NK-92 treated with Interleukin-12 subunit alpha and Interleukin-12 subunit beta, amount 100 ng/mL, for 24 hours (cell line): Measurements from ENCODE around the gene RIMBP2.

Experiments
- DNase-seq: peaks from one replicate; lab custom pipeline; 2025; lab: John Stamatoyannopoulos, UW

RIMBP2 gene

DNA sequence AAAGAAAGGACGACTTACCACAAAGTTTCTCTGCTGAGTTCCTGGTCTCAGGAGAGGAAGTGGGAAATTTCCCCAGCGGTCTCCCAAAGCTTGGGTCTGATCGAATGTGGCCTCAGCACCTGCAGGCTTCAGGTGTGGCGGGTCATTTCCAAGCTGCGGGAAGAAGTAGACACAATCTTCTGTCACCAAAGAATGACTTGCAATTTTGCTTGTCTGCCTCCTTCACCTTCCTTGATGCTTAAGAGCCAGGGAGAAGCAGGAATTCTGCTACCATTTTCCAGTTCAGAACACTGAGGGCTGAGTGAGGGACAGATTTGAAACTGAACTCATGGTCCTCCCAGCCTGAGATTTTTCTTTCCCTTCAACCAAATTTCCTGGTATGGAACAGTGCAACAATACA lies 87.8 kb downstream of the RIMBP2 start:
- no peak for DNase-seq

DNA sequence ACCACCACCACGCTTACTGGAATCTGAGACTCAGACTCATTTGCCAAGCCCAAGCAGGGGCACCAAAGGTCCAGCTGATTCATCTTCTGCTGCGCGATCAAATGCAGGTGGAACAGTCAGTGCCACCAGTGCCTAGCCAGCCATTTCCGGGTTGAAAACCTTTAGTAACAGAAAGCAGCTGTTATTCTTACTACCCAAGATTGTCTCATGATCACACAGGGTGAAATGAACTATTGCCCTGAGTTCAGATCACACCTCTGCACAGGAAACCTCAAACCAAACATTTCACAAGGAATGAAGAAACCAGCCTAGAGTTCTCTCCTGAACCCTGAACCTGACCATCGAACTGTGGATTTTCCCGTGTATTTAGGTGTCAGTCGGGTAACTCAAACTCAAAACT lies 88.9 kb downstream of the RIMBP2 start:
- no peak for DNase-seq

DNA sequence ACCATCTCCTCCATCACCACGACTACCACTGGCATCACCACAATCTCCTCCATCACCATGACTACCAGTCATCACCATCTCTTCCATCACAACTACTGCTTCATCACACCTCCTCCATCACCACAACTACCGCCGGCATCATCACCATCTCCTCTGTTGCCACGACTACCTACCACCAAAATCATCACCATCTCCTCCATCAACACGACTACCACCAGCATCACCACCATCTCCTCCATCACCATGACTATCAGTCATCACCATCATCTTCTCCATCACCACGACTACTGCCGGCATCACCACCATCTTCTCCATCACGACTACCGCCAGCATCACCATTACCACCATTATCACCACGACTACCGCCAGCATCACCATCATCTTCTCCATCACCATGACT lies 89.5 kb downstream of the RIMBP2 start:
- no peak for DNase-seq

DNA sequence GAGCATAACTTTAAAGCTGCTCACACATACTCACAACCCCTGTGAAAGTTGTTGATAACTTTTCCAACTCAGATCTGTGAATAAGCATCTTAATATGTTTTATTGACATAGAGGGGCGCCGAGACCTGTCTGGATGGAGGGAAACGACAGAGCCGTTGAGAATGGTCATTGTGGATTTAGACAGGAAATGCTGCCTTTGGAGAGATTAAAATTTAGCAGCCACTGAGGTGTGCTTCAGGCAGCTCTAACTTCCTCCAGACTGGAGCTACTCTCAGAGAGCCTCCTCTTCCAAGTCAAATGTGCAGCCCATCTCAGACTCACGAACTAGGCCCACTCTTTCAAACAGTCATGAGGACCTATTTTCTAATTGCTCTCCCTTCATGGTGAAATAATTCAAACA lies 90.9 kb downstream of the RIMBP2 start:
- no peak for DNase-seq

DNA sequence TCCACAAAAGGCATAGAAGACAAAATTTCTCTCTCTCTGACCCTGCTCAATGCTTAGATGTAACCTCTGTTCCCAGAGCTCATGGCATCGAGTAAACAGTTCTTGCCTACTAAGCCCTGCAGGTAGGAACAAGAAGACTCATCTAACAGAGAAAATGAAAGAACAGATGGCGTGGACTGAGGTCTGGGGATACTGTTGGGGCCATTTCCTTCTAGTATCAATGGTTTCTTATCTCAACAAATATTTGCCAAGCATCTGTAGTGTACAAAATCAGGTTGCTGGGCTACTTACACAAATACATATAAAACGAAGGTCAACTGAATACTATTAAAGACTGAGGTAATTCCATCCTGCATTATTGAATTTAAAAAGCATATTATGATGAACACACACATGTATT lies 93.3 kb downstream of the RIMBP2 start:
- no peak for DNase-seq

DNA sequence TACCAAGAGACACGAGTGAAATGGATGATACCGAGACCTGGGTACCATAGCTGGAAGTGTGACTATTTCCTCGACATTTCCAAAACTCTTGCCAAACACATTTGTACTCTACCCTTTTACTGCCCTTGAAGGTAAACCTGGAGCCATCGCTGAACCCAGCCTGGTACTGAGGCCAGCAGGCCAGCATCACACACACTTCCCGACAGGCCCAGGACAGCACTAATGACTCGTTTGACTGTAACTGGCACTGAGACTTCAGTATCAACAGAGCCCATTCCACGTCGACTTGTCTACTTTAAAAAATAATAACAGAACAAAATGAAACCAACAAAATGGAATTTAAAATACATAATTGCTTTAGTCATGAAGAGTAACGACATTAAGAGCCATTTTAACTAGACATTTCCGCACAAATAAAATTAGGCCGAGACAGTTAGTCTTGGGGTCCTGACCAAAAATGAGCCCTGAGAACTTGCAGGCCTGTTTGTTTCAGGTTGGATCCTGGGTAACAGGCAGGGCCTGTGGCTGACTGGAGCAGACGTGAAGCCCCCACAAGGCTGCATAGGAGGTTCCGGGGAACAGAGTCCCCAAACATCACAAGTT lies 94.3 kb downstream of the RIMBP2 start:
- no peak for DNase-seq

DNA sequence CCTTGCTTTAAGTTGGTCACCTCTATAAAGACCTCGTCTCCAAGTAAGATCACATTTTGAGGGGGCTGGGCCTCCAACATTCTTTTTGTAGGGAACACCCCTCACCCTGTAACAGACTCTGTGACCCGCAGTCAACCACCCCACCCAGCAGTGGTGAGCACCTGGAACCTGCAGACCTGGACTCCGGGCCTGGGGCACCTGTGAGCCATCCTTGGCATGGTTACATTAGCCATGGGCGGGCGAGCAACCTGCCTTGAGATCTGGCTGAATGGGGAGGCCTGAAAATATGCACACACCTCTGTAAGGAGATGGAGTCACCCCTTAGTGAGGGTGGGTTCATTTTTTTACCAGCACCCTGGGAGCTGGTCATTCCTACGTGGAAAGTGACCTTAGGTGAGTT lies 95.3 kb downstream of the RIMBP2 start:
- DNase-seq, result no peak

DNA sequence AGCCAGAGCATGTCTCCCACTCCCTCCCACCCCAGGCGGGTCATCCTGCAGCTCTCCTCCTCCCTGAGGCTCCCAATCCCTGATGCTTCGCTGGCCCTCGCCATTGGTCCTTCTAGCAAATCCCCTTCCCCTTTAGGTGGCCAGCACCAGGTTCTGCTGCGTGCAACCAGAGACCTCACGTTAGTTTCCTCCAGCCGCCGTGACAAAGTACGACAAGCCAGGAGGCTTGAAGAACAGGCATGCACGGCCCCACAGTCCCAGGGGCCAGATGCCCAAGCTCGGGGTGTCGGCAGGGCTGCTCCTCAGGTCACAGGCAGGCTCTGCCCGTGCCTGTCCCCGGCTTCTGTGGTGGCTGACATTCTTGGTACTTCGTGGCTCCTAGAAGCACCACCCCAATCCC lies 95.8 kb downstream of the RIMBP2 start:
- no peak for DNase-seq

DNA sequence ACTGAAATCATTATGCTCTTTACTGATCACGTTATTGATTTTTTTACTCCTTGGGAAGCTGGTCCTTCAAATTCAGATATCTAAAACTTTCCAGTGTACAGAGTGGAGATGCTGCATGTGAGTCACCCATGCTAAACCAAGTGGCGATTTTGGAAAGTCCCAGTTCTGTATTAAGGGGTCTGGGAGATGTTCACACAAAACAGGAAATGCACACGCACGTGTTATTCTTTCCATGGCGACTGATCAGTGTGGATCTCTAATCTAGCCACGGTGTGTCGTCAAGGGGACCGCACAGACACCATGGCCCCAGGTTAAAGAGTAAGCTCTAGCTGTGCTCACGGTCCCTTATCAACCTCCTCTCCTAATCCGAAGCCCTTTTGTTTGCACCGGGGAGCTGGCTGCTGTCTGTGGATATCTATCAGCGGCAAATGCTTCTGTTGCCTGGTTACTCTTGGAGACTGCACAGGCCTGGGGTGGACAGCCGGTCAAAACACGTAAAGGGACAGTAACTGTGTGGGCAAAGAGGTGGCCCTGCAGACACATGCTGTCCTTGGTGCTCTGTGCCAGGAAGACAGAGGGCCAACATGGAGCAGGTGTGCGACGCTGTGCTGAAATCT lies 96.6 kb downstream of the RIMBP2 start:
- DNase-seq, result no peak

DNA sequence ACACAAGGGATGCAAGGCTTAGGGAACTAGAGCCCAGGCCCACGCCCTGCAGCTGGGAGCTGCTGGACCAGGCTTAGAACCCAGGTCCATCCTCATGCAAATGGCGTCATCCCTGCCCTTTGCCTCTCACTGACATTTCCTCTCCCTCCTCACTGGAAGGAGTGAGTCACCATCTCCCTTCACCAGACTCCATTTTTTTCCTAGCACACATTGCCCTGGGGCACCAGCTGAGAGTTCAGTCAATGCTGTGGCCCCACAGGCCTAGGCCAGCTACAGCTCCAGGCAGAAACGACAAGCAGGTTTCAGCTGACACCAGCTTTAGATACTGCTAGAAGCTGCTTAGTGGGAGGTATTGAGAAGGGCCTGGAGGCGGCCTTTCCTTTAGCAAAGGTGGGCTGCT lies 98.9 kb downstream of the RIMBP2 start:
- no peak for DNase-seq

DNA sequence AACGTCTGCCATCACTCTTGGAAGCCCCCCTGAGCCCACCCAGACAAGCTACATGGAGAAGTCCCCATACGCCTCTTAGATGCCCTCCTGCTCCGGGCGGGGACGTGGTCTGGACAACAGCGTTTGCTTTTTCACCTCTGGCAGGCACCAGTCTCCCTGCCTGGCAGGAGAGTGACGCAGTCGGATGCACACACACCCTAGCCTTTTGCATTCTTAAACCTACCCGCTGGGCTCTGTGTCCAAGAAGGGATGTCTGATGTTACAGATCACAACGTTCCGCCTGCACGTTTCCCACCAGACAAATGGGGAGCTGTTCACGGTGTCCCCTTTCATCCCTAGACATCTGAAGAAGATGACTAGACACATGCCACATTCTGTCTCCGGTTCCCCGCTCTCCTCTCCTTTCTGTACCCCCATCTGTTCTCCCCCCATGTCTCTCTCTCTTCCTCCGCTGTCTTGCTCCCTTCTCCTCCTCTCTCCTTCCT lies 100.2 kb downstream of the RIMBP2 start:
- no peak for DNase-seq

DNA sequence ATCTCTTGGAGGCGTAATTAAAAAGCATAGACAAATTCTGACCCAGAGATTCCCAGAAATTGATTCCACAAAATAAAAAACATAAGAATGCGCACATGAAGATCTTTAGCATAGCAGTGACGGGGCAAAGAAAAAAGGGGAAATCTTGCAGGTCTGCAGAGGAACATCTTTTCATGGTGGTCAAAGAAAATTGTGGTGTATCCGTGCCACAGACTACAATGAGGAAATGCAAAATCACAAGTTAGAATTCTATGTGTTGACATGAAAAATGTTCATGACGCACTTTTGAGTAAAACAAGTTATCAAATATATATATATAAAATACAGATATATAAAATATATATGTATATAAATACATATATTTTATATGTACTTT lies 101.6 kb downstream of the RIMBP2 start:
- no peak for DNase-seq

DNA sequence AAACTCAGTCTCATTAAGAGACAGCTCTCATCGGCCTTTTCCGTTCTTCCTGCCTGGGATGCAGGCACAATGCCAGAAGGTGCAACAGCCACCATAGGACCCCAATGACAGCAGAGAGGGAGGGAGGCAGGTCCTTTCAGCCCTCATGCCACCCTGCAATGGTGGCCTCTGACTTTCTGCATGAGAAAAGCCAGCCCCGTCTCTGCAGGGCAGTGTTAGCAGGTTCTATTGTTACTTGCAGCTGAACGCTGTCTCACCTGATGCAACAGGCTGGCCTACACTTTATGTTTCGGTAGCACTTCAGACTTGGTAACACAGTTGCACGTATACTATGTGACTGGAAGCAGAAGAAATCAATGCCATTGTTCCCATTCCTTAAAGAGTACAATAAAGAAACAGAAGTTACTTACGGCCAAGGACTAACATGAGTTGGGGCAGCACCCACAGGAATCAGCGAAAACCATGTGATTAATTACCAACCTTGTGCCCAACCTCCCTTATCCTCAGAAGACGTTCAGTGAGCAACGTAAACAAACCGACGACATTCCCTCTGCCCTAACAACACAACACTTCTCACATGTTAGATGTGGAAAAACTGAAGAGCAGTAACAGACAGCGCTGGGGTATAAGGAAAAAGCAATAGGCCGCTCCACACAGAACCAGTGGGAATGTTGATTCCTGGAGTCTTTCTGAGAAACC lies 102.1 kb downstream of the RIMBP2 start:
- no peak for DNase-seq

DNA sequence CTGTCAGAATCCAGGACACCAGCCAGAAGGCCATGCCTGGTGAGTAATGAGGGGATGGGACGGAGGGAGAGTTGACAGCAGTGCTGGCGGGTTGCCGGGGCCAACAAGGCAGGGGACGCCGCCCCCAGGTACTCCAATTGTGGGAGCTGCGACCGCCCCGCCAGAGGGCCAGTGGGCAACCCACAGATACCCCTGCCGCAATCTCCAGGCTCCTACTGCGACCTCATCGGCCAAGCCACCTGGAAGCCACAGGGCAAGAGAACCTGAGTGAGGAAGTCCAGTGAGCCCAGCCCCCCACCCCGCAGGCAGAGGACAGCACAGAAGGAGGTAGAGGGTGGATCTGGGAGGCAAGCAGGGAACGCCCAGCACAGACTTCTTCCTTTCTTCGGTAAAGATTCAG lies 103.0 kb downstream of the RIMBP2 start:
- no peak for DNase-seq

DNA sequence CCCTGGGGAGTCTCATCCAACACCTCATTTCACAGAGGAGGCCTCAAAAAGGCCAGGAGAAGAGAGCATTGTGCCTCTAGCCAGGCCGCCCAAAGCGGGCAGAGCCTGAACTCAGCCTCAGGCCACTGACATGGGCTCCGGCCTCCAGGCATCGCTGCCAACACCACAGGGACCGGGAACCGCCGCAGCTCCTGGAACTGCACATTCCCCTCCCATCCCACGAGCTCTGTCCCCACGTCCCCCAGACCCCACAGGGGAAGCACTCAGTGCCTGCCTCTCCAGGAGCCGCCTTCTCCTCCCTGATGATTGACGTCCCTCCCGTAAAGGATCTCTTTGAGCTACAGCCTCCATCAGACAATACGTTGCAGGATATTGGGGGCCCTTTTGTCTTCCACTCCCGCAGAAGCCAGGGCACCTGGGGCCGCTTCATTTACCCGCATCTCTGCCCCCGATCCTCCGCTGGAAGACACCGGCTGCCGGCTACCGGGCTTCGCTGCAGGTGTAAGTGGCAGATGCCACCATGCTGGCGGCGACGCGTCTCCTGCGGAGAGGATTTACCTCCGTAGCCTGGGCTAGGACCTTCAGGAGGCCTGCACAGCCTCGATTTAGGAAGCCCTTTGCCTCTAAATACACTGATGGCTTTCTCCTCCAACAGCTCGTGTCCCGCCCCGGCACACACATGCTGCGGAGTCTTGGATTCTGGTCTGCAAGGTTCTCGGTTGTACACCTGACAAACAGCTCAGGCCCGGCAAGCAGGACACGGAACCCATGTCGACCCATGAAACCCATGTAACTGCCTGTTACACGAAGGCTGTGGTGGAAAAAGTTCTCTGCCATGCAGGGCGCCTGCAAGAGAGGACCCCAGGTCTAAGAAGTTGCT lies 104.8 kb downstream of the RIMBP2 start:
- DNase-seq, result no peak

DNA sequence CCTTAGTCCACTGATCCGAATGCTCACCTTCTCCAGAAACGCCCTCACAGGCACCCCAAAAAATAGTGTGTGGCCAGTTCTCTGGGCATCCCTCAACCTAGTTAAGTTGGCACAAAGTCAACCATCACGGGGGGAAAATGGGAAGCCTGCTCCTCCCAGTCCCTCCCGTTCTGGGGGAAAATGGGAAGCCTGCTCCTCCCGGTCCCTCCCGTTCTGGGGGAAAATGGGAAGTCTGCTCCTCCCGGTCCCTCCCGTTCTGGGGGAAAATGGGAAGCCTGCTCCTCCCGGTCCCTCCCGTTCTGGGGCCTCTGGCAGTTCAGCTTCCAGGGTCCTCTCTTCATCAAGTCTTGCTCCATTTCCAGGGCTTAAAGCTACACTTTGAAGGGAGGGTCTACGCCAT lies 106.1 kb downstream of the RIMBP2 start:
- no peak for DNase-seq

DNA sequence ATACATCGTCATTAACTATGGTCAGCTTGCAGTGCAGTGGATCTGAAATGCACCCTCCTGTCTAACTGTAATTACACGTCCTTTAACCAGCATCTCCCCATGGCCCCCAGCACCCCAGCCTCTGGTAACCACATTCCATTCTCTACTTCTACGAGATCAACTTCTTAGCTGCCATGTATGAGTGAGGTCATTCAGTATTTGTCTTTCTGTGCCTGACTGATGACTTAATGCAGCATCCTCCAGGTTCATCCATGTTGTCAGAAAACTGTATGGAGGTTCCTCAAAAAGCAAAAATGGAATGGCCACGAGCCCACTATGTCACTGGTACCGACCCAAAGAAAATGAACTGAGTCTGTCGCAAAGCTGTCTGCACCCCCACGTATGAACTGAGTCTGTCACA lies 107.3 kb downstream of the RIMBP2 start:
- no peak for DNase-seq

DNA sequence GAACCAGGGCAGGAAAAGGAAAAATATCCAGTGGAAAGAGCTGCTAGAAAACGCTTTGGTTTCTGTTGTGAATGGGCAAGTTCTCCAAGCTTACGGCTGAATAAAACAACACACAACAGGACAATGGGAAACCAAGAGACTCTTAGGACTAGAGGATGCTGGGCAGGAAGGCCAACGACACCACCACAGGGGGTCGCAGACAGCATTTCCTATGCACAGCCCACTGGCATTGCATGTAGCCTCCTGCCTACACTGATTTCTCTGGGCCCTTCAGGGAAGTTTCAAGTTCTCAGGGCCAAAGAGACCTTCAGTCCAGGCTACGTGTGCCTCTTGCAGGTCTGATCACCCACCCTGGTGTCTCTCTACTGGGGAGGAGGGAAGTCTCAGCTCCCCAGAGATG lies 108.0 kb downstream of the RIMBP2 start:
- no peak for DNase-seq

DNA sequence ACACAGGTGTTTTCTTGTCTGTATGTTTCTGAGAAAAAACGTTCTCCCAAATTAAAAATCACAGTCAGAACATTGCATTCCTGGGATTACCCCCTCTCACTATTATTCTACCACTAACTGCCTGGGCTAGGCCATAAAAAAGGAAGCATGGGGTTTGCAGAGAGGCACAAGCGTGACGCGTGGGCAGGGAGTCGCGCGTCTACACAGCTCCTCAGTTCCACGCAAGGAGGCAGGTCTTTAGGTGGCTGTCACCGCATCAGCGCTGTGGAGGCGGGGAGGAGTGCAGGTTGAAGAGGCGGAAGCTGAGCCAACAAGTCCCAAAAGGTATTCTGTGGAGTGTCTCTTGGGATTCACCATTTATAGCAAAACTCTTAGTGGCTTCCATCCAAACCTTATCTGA lies 109.9 kb downstream of the RIMBP2 start:
- DNase-seq, result no peak

DNA sequence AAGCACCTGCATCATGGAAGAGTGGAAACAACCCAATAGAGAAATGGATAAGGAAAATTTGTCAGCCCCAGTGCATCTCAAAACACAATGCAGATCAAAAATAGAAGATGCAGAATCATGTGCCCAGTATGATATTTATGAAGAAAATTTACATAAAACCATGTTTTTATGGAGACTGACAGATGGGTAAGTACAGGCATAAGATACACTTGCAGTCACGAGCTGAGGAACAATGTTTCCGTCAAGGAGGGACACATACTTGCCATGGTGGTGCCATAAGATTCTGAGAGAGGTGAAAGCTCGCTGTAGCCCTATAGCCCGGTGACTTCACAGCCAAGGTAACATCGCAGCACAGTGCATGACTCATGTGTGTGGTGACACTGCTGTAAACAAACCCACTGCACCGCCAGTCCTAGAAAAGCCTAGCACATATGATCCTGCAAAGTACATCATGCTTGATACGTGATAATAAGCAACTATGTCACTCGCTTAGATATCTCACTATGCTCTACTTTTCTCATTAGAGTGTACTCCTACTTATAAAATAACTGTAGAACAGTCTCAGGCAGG lies 112.6 kb downstream of the RIMBP2 start:
- no peak for DNase-seq

DNA sequence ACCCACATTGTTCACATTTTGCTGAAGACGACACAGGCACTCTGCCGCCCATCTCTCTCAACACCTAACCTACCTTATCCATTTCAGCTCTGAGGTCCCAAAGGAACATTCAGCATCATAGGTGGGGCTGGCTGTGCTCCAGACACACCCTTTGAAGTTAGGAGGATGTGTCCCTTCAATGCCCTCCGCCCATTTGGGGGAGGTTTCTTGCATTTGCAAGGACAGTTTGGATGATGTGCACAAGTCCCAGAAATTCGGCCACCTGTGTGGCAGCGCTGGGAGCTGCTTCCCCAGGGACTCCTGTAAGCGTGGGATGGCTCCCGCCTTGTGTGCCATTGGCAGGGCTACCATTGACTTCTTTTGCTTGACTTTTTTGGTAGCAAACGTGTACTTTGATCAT lies 113.8 kb downstream of the RIMBP2 start:
- DNase-seq, result no peak

DNA sequence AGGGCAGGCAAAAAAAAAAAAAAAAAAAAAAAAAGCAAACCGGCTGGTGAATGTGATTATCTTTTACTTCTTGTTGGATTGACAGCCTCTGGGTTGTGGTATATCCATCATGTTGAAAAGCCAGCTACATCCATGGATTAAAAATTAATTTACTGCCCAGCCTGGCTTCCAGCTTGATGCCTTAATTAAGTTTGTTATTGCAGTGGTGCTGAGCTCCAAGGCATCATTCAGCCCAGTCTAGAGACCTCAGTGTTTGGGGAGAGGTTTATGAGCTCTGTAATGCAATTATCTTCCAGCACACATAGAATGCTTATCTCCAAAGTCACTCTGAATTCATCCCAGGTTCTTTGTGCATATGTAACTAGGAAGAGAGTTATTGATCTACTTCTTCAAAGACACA lies 114.8 kb downstream of the RIMBP2 start:
- DNase-seq, result no peak
